Suprapubic skin (tissue), 3 donors: ENCODE data around the gene DEPP1.

ENCODE experiments used
- POLR2A ChIP-seq, 2 donors: fragments of 450-650 bp; IDR thresholded peaks; one replicate each; pipeline ENCODE4 v1.6.1; 2017; ENCODE audit warnings: antibody characterized with exemption in 2 of 2, mild to moderate bottlenecking in 2 of 2, moderate library complexity in 2 of 2
- TF ChIP-seq, protein P1 (sequence below), 2 donors: fragments of 200-600 bp in 1 of 2; fragments of 450-650 bp in 1 of 2; sonication (generic) in 1 of 2; IDR thresholded peaks; one replicate each; pipeline ENCODE4 v1.5.1; 2016 to 2019; ENCODE audit warnings: antibody characterized with exemption in 2 of 2, mild to moderate bottlenecking in 1 of 2, moderate library complexity in 1 of 2

DNA sequence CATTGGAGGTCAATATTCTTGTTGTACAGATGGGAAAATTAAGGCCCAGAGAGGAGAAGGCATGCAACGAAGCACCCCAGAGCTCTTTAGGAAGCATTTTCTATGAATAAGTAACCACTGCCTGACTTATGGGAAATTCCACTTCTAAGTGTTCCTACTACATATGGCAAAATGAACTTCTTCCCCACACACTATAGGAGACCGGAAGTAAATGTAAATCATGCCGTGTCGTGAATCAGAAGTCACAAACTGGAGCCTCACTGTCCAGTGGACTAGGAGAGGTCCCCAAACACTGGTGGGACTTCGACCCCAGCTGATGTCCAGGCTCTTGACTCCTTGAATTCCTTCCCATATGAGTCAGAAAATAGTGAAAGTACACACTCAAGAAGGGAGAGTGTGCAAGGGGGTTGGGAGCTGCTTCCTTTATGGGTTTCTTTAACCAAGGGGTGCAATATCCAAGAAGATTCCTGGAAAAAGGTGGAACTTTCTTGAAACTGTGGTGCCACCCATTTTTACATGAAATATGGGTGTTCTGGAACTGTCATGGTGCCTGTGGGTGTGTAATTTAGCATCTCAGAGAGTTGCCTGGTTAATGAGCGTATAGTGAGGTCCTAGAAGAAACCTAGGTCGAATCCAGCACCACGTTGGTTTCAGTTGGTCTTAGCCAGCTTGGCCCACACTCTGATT, 12.3 kb downstream of the DEPP1 start:
- TF ChIP-seq, protein P1, sequence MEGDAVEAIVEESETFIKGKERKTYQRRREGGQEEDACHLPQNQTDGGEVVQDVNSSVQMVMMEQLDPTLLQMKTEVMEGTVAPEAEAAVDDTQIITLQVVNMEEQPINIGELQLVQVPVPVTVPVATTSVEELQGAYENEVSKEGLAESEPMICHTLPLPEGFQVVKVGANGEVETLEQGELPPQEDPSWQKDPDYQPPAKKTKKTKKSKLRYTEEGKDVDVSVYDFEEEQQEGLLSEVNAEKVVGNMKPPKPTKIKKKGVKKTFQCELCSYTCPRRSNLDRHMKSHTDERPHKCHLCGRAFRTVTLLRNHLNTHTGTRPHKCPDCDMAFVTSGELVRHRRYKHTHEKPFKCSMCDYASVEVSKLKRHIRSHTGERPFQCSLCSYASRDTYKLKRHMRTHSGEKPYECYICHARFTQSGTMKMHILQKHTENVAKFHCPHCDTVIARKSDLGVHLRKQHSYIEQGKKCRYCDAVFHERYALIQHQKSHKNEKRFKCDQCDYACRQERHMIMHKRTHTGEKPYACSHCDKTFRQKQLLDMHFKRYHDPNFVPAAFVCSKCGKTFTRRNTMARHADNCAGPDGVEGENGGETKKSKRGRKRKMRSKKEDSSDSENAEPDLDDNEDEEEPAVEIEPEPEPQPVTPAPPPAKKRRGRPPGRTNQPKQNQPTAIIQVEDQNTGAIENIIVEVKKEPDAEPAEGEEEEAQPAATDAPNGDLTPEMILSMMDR (IDR thresholded peaks at IDR 0.05): no peak
- no peak for TF ChIP-seq POLR2A (IDR thresholded peaks at IDR 0.05)
